KOPT-K1 (cell line): Measurements from ENCODE around the gene NPC2.

Experiments used
- H3K27ac ChIP-seq: fragments of 200-600 bp; sonication (generic); 2 replicates; pipeline ENCODE4 v1.5.1; 2016; ENCODE audit warnings: antibody characterized with exemption, mild to moderate bottlenecking, low read depth, low read length; ENCODE audit not compliant: poor library complexity, severe bottlenecking
- H3K36me3 ChIP-seq: fragments of 200-600 bp; sonication (generic); 2 replicates; pipeline ENCODE4 v1.5.1; 2017; ENCODE audit warnings: antibody characterized with exemption, mild to moderate bottlenecking, low read length, moderate library complexity; ENCODE audit not compliant: insufficient read depth
- H3K9me3 ChIP-seq: fragments of 200-600 bp; sonication (generic); 2 replicates; pipeline ENCODE4 v1.5.1; 2017; ENCODE audit warnings: antibody characterized with exemption, low read length, mild to moderate bottlenecking; ENCODE audit not compliant: insufficient read depth, poor library complexity, severe bottlenecking

The NPC2 gene

DNA sequence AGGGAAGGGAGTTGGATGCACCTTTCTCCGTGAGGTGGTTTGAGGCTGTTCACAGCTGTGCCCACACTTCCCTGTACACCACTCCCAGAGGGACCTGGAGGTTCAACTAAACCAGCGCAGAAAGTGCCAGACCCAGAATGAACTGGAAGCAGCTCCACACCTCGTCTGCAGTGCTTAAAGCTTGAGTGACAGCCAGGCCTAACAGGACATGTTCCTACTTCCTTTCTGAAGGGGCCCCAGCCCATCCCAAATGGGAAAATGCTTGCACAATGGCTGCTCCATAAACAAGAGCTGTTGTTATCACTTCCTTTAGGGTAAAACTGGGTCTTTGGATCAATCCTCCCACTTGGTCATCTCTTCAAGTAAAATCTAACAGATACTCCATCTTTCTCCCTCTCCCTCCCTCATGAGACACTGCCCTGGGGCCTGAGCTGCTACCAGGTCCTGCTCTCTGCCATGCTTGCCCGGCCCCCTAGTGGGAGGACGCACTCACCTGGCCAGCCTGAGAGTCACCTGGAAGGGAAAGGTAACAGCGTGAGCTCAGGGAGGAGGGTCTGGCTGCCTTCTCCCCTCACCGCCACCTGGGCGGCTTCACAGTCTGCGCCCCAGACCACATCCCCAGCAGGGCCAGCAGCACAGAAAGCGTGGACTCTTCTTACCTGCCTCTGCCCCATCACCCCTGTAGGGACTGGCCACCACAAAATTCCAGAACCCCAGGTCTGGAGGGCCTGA lies 33.9 kb upstream of the NPC2 start:
- Histone ChIP-seq H3K9me3 (no peaks in the 10 kb centered on the region), H3K36me3 (no peaks in the 10 kb centered on the region), H3K27ac (no peak overlapping the region)

DNA sequence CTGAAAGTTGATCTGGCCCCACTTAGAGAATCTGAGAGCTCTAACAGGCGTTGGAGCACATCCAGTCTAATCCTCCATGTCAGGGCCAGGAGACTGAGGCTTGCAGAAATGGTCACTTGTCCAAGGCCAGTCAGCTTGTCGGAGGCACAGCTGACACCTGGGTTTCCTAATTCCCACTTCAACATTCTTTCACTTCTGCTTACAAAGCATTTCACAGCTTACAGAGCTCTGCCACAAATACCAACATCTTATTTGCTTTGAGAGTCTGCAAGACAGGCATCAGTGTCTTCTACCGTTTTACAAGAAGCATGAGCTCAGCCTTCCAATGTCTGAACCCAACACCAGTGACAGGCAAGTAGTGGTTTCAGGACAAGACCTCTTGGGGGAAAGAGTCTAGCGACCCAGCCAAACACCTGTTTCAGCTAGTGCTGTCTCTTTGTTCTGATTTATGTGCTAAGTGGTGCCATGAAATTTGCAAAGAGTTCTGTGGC lies 32.3 kb upstream of the NPC2 start:
- Histone ChIP-seq H3K27ac (no peak overlapping the region), H3K36me3 (no peaks in the 10 kb centered on the region), H3K9me3 (no peaks in the 10 kb centered on the region)

DNA sequence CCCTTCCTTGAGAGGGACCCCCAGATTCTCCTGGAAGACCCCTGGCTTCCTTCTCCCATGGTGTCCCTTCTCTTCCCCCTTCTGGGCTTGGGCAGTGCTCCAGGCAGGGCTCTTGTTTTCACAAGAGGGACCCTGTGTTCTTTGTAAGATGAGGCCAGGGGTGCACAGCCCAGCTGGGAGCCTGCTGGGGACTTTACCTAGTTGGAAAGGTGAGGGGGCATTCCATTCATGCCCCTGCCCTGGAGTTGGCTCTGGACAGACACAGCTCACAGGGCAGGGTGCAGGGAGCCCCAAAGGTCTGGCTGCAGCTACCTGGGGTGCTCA lies 31.7 kb upstream of the NPC2 start:
- no peak overlapping the region for H3K27ac ChIP-seq
- H3K36me3 ChIP-seq, result no peaks in the 10 kb centered on the region
- H3K9me3 ChIP-seq, result no peaks in the 10 kb centered on the region

DNA sequence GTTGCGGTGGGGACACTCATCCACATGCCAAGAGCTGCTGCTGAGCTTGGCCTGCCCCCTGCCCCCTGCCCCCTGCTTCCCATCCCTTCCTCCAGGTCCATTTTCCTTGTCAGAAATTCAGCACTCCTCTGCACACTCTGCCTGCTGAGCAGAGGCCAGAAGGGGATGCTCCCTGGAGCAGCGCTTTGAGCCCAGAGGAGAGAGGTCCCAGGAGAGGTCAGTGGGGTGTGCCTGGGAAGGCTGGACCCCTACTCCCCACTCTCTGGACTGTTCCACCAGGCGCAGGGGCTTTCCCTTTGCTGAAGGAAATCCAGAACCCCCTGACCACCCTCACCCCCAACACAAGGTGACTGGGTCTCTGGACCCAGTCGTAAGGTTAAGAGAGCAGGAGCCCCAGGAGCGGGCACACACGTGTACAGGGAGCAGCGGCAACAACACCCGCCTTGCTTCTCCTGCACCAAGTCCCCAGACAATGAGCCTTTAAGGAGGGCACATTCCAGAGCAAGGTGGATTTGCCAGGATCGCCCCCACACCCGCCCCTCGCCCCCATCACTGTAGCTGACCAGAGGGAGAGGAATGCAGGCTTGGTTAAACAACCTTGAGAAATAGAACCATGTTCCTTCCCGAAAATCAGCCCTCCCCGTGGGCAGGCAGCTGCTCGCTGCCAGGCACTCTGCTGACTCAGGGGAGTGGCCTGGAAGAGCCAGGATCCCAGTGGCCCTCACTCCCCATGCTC lies 31.1 kb upstream of the NPC2 start:
- Histone ChIP-seq H3K27ac (no peak overlapping the region), H3K9me3 (no peaks in the 10 kb centered on the region), H3K36me3 (no peaks in the 10 kb centered on the region)

DNA sequence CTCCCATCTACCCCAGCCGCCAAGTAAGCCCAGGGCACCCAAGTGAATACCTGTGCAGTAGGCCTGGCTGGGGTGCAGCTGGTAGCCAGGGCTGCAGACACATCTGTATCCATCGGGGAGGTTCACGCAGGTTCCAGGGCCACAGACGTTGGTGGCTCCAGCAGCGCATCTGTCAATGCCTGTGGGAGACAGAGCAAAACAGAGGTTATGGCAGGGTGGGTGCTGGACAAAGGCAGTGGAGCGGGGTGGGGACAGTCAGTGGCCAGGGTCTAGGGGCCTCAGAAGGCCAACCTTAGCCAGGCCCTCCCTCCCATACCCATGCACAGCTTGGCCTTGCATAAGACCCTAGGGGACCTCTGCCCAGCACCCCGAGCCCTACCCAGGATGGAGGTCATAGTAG lies 29.6 kb upstream of the NPC2 start:
- Histone ChIP-seq H3K36me3 (no peaks in the 10 kb centered on the region), H3K27ac (no peak overlapping the region), H3K9me3 (no peaks in the 10 kb centered on the region)

DNA sequence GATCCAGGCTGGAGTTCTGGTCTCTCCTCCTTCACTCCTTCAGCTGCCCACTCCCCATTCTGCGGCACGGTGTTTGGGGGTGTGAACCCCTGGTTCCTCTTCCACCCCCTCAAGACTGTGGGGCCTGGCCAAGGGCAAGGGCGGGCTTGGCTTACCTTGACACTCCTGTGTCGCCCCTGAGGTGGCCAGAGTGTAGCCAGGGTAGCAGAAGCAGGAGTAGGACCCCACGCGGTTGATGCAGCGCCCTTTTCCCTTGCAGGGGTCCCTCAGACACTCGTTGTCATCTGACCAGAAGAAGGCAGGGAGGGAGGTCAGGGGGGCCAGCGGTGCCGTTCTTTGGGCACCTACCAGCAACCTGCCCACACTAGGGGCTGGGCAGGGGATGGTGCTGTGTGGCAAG lies 28.7 kb upstream of the NPC2 start:
- no peaks in the 10 kb centered on the region for H3K9me3 ChIP-seq

DNA sequence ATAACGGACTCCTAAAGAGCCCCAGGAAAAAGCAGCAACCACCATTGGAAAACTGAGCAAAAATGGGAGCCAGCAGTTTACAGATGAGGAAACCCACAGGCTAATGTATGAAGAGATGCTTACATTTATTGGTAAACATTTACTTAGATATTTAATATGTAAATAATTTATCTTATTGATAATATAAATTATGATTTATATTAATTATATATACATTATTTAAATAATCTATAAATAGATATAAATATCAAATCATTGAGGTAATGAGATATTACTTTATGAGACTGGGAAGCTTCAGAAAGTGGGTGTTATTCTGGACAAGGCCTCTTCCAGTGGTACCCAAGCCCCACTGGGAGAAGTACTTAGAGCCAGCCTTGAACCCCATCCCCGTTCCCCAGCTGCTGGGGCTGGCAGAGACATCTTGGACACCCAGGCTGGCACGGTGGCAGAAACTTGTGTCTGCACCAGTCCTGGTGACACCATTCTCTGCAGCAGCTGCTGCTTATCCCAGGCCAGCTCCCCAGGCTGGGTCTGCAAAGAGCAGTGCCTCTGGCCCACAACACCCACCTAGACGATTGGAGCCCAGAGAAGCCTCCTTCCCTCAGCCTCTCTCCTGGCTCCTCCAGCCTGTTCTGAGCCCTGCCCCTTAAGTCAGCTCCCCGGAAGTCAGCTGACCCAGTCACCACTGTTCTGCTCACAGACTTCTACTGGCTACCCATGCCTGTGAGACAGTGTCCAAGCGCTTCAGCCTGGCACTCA lies 26.4 kb upstream of the NPC2 start:
- H3K9me3 ChIP-seq, result no peaks in the 10 kb centered on the region
- H3K27ac ChIP-seq, result no peak overlapping the region
- H3K36me3 ChIP-seq, result no peaks in the 10 kb centered on the region

More for the DNA sequence above, 28.7 kb upstream of the NPC2 start:
- Histone ChIP-seq H3K36me3 (no peaks in the 10 kb centered on the region), H3K27ac (no peak overlapping the region)

DNA sequence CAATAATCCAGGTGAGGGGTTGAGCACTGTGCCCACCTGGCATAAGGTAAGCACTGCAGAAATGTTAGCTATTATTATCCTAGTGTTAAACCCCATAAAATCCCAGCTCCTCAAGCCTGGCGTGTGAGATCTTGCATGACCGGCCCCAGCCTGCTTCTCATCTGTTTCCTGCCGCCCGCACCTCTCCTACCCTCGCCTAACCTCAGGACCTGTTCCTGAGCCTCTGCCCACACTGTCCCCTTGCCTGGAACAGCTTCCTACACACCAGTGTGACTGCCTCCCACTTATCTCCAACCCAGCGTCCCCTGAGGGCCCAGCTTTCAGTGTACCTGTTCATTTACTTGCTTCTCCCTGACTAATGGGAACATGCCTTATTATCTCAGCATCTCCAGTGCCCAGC lies 25.1 kb upstream of the NPC2 start:
- Histone ChIP-seq H3K9me3 (no peaks in the 10 kb centered on the region), H3K27ac (no peak overlapping the region), H3K36me3 (no peaks in the 10 kb centered on the region)

DNA sequence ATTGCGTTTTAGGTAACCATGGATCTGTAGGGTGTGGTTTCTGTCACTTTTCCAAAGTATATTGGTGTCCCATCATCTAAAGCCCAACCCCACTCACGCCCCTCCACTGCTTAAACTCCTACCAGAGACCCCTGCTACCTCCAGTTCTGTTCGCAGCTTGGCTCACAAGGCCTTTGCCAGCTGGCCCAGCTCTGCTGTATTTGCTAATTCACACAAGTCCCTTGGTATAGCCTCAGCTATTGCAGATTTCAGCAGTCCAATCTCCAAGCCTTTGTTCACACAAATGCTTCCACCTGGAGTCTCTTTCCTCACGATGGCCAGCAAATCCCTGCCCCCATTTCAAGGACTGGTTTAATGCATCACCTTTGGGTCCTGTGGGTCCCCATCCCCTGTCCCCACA lies 24.6 kb upstream of the NPC2 start:
- H3K9me3 ChIP-seq, result no peaks in the 10 kb centered on the region
- H3K36me3 ChIP-seq, result no peaks in the 10 kb centered on the region
- H3K27ac ChIP-seq, result no peak overlapping the region

DNA sequence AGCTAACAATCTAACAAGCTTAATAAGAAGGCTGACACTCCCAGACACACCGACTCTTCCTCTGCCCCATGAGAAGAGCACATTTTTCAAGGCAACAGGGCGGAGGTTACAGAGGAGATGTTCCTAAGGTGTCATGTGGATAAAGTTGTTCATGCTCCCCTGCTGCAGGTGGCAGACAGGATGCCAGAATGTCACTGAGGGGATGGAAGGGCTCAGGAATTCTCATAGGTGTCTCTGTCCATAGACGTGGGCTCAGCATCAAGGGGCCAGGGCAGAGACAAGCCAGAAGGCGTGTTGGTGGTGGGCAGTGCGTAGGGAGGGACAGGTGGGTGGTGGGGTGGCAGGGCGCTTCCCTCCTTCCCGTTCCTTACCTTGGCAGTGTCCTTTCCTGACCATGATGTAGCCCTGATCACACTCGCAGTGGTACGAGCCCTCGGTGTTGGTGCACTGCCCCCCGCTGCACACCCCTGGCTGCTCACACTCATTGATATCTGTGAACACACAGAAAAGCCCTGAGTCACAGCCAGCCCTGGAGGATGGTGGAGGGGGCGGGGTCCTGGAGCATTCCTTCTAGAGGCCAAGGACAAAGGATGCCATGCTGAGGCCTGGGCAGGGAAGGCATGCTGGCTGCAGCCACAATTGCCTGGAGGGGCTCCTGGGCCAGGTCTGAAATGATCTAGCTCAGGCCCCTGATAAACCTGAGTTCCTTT lies 23.5 kb upstream of the NPC2 start:
- no peaks in the 10 kb centered on the region for H3K9me3 ChIP-seq
- no peak overlapping the region for H3K27ac ChIP-seq
- no peaks in the 10 kb centered on the region for H3K36me3 ChIP-seq

DNA sequence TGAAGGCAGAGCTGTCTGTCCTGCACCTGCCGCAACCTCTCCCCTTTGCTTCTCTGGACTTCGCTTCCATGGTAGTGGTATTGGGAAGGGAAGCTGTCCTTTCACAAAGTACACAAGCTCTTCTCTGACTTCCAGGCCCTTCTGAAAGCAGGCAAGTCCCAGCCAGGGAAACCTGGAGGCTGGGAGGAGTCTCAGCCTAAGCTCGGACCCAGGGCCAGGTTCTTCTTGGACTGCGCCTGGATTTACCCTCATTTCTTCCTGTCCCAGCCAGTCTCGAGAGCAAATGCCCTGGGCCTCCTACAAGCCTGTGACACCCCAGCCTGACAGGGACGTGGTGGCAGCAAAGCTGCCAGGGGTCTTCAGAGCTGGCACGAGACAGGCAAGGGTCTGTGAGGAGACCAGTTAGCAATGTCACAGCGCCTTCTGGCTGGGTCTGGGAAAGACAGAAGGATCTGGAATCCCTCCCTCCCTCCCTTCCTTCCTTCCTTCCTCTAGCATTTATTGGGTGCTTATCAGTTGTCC lies 22.8 kb upstream of the NPC2 start:
- no peaks in the 10 kb centered on the region for H3K36me3 ChIP-seq
- H3K27ac ChIP-seq, result no peak overlapping the region
- no peaks in the 10 kb centered on the region for H3K9me3 ChIP-seq

DNA sequence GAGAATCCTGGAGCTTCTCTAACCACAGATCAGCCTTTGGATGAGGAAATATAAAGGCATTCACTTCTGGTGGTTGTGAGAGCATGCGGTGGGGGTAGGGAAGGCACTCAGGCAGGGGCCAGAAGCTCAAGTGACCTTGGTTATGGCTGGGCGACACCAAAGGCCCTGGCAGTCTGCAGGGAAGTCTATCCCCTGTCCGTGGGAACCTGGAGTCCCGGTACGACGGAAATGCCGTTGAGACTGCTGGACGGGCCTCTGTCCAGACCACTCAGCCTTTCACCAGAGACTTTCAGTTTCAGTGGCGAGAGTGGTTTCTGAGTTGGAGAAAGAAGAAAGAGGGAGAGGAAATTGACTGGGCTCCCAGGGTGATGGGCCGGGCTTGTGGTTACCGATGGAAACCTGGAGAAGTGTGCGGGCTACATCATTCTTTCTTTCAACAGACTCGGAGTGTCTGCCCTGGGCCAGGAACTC lies 21.4 kb upstream of the NPC2 start:
- no peaks in the 10 kb centered on the region for H3K36me3 ChIP-seq
- no peak overlapping the region for H3K27ac ChIP-seq
- H3K9me3 ChIP-seq, result no peaks in the 10 kb centered on the region

DNA sequence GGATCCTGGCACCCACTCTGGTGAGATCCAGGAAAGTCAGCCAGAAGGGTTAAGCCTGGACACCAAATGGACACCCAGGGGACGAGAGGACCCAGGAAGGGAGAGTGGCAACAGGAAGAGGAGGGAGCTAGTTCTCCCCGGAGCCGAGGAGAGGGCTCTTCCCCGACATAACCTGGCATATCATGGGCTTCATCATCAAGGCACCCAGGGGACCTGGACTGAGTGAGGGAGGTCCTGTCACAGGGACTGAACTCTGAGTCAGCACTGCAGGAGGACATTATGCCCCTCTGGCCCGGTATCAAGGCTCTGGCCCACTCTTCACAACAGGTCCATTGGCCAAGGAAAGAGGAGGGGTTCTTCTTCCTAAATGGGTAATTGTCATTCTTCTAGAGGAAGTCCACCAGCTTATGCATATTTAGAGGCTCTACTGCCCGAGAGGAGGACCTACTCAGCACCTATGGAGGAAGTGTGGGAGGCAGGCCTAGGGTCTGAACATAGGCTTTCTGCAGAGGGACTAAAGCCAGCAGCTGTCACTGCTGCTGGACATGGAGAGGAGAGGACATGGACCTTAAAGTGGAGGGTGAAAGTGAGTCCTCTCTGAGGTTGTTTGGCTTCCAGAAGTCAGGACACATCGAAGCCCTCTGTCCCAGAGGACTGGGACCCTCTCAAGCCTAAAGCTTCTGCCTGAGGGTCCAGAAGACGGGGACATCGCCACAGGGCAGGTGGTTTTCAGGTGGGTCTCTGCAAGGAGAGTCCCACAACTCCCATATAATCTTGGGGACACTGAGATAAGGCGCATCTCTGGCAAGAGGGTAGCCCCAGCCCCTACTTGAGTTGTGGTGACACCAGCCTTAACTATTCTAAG lies 19.1 kb upstream of the NPC2 start:
- Histone ChIP-seq H3K9me3 (no peaks in the 10 kb centered on the region), H3K36me3 (no peaks in the 10 kb centered on the region), H3K27ac (no peak overlapping the region)

DNA sequence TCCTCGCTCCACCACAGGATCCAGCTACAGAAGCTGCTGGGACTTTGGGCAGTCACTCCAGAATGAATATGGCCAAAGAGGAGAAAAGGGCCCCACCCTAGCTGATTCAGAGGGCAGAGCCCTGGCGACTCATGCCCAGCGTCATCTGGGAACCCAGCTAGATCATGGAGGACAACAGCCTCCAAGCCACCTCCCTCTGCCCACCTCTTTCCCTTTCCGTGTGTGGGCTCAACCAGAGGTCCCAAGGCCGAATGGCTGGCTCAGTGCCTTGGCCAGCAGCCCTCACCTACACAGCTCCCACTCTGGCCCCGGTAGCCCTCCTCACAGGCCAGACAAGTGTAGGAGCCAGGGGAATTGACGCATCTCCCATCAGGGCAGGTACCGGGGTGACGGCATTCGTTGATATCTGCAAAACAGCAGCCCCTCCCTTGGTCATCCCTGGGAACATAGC lies 17.9 kb upstream of the NPC2 start:
- Histone ChIP-seq H3K27ac (no peak overlapping the region), H3K36me3 (no peaks in the 10 kb centered on the region), H3K9me3 (no peaks in the 10 kb centered on the region)
